NCI-H345 treated with DMSO at 0.1 percent for 48 hours (cell line): ENCODE results near the gene GSPT2.
"Not testable (repeated sequence)": the region's sequence is repeated elsewhere in the genome, so short reads cannot be mapped to it uniquely, and the experiment has no call there.

Experiments used
- DNase-seq: peaks from one replicate; lab custom pipeline; 2025; ENCODE audit not compliant: unreplicated experiment; lab: John Stamatoyannopoulos, UW

Gene GSPT2

GRCh38 chrX:51743179-51743957, at the start of gene GSPT2:
Gene GSPT2 (plus strand): TSS chrX:51743442. CDS start chrX:51743627, 185 bp downstream.
- peak; percentile 8 for DNase-seq

- no peak for DNase-seq
These were observed 49.0 kb upstream of the GSPT2 start for GRCh38 chrX:51694254-51694653.

GRCh38 chrX:51697397-51697796, 45.8 kb upstream of the GSPT2 start:
- no peak for DNase-seq

- DNase-seq: not testable (repeated sequence)
These were observed 32.7 kb upstream of the GSPT2 start, which contains the start of gene CENPVL1 for GRCh38 chrX:51710277-51711164. Gene CENPVL1 (plus strand): TSS chrX:51710512. CDS start chrX:51710512, 0 bp downstream.

GRCh38 chrX:51712943-51713647, 30.1 kb upstream of the GSPT2 start:
- not testable (repeated sequence) for DNase-seq

- no peak for DNase-seq
These were observed 15.0 kb upstream of the GSPT2 start for GRCh38 chrX:51728202-51728601.

GRCh38 chrX:51737091-51737490, 6.2 kb upstream of the GSPT2 start:
- no peak for DNase-seq

- DNase-seq: no peak
These were observed 656 bp upstream of the GSPT2 start for GRCh38 chrX:51742586-51742985.

GRCh38 chrX:51747671-51748070, 4.4 kb downstream of the GSPT2 start:
- no peak for DNase-seq

- DNase-seq: no peak
These were observed 16.0 kb downstream of the GSPT2 start for GRCh38 chrX:51759055-51759839.

GRCh38 chrX:51760657-51761056, 17.4 kb downstream of the GSPT2 start:
- no peak for DNase-seq

GRCh38 chrX:51766546-51766945, 23.3 kb downstream of the GSPT2 start:
- no peak for DNase-seq

GRCh38 chrX:51776851-51777250, 33.6 kb downstream of the GSPT2 start:
- DNase-seq: no peak

- DNase-seq: no peak
These were observed 36.1 kb downstream of the GSPT2 start for GRCh38 chrX:51779306-51779705.

- DNase-seq: no peak
These were observed 51.9 kb downstream of the GSPT2 start for GRCh38 chrX:51795136-51795535.
